Smooth muscle cell (in vitro differentiated cells): Measurements from ENCODE around the gene POLA2. TPM values are rescaled to one million over a fixed set of nuclear protein-coding genes. Genes with fewer than 3 reads are reported as not detected.

Experiments used
- DNase-seq: peaks from one replicate; lab custom pipeline; 2025; ENCODE audit not compliant: unreplicated experiment; lab: John Stamatoyannopoulos, UW
- H2AFZ ChIP-seq: fragments of 200-600 bp; sonication (generic); 2 replicates; pipeline ENCODE4 v1.6.0; 2016; ENCODE audit warnings: antibody characterized with exemption, low read depth, mild to moderate bottlenecking
- H3F3A ChIP-seq: fragments of 200-600 bp; sonication (generic); 2 replicates; pipeline ENCODE4 v1.6.0; 2017; ENCODE audit warnings: antibody characterized with exemption, low read depth
- H3K27ac ChIP-seq: fragments of 200-600 bp; sonication (generic); 2 replicates; pipeline ENCODE4 v1.5.1; 2016; ENCODE audit warnings: low read depth, mild to moderate bottlenecking
- H3K27me3 ChIP-seq: fragments of 200-600 bp; sonication (generic); 2 replicates; pipeline ENCODE4 v1.6.1; 2016; ENCODE audit warnings: low read depth, mild to moderate bottlenecking
- H3K36me3 ChIP-seq: fragments of 200-600 bp; sonication (generic); 2 replicates; pipeline ENCODE4 v1.5.1; 2016; ENCODE audit warnings: low read depth
- H3K4me1 ChIP-seq: fragments of 200-600 bp; sonication (generic); 2 replicates; pipeline ENCODE4 v1.5.1; 2016; ENCODE audit warnings: low read depth
- H3K4me2 ChIP-seq: fragments of 200-600 bp; sonication (generic); 2 replicates; pipeline ENCODE4 v1.6.0; 2016; ENCODE audit warnings: mild to moderate bottlenecking
- H3K4me3 ChIP-seq: fragments of 200-600 bp; sonication (generic); 2 replicates; pipeline ENCODE4 v1.5.1; 2016; ENCODE audit warnings: mild to moderate bottlenecking
- H3K79me2 ChIP-seq: fragments of 200-600 bp; sonication (generic); 2 replicates; pipeline ENCODE4 v1.6.0; 2016; ENCODE audit warnings: low read depth, mild to moderate bottlenecking
- H3K9ac ChIP-seq: fragments of 200-600 bp; sonication (generic); 2 replicates; pipeline ENCODE4 v1.6.0; 2016; ENCODE audit warnings: low read depth
- H3K9me3 ChIP-seq: fragments of 200-600 bp; sonication (generic); replicated peaks from 2 replicates; pipeline ENCODE4 v1.5.1; 2016; ENCODE audit warnings: low read depth
- H4K20me1 ChIP-seq: fragments of 200-600 bp; sonication (generic); 2 replicates; pipeline ENCODE4 v1.6.0; 2016; ENCODE audit warnings: low read depth
- WGBS: methylation state at CpG from one replicate; pipeline ENCODE4 v1.1.7; 2016; ENCODE audit warnings: low lambda C conversion rate; 5-methylcytosine and 5-hydroxymethylcytosine counted together
- polyA plus RNA-seq: library from polyadenylated mRNA; unstranded; fragments of >200 nt; fragmentation: Nextera tagmentation; extraction: Ambion mirVana; gene quantifications from 2 replicates; pipeline ENCODE4 v1.2.1, GENCODE V29; 2016
- total RNA-seq: library from RNA; depleted of rRNA; stranded (reverse); fragments of >200 nt; gene quantifications from 2 replicates; pipeline ENCODE4 v1.2.3, GENCODE V29; 2014
- TF ChIP-seq, protein P1 (sequence below): fragments of 200-600 bp; sonication (generic); IDR thresholded peaks from 2 replicates; pipeline ENCODE4 v1.5.1; 2017; ENCODE audit warnings: borderline replicate concordance, mild to moderate bottlenecking, antibody characterized with exemption; ENCODE audit not compliant: insufficient read depth, poor library complexity, severe bottlenecking

POLA2 gene
- total and polyA plus RNA-seq, 2 experiments from 2014 or later = 2.5 to 8.4 TPM

GRCh38 chr11:65292890-65293289 is 31.1 kb downstream of the POLA2 start:
- DNase-seq = no peak
- Histone ChIP-seq H4K20me1 (no peaks in the 10 kb centered on the region), H3K36me3 (no peaks in the 10 kb centered on the region), H3K79me2 (no peaks in the 10 kb centered on the region), H3K27ac (peak overlapping the region; percentile 99), H3K9me3 (no peaks in the 10 kb centered on the region), H3K4me2 (peak overlapping the region; percentile 79), H3K27me3 (no peaks in the 10 kb centered on the region), H3K4me1 (no peaks in the 10 kb centered on the region), H3K9ac (no peak overlapping the region), H3K4me3 (no peak overlapping the region), H3F3A (peaks cover 20% of the 10 kb centered on the region), H2AFZ (no peak overlapping the region)
- TF ChIP-seq, protein P1, sequence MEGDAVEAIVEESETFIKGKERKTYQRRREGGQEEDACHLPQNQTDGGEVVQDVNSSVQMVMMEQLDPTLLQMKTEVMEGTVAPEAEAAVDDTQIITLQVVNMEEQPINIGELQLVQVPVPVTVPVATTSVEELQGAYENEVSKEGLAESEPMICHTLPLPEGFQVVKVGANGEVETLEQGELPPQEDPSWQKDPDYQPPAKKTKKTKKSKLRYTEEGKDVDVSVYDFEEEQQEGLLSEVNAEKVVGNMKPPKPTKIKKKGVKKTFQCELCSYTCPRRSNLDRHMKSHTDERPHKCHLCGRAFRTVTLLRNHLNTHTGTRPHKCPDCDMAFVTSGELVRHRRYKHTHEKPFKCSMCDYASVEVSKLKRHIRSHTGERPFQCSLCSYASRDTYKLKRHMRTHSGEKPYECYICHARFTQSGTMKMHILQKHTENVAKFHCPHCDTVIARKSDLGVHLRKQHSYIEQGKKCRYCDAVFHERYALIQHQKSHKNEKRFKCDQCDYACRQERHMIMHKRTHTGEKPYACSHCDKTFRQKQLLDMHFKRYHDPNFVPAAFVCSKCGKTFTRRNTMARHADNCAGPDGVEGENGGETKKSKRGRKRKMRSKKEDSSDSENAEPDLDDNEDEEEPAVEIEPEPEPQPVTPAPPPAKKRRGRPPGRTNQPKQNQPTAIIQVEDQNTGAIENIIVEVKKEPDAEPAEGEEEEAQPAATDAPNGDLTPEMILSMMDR = no peak
- 87% methylated on average over 5 of the region's 5 CpGs for WGBS

DNA sequence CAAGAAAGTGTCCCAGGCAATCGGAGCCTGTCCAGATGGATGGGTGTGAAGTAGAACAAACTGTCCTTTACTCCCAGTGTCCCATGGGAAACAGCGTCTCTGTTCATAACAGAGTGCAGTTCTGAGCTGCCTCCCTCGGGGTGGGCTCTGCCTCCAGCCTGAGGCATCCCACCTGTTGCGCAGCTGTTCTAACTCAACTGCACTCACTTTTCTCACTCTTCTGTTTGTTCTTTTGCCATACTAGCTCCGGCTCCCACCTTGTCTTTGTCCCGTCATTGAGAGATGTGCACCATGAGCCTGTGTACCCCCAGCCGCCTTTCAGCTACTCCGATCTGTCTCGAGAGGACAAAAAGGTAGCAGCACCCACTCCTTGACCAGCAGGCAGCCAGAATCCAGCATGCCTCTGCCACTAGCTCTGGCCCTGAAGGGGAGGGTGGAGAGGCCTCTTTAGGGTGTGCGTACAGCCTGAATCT is 32.2 kb downstream of the POLA2 start:
- Histone ChIP-seq H3K4me2 (no peak overlapping the region), H3K36me3 (no peaks in the 10 kb centered on the region), H3K79me2 (no peaks in the 10 kb centered on the region), H3K9me3 (no peaks in the 10 kb centered on the region), H3K9ac (no peak overlapping the region), H3K27ac (no peak overlapping the region), H4K20me1 (no peaks in the 10 kb centered on the region), H3K4me3 (no peak overlapping the region), H3K27me3 (no peaks in the 10 kb centered on the region), H3F3A (peaks cover 20% of the 10 kb centered on the region), H3K4me1 (no peaks in the 10 kb centered on the region), H2AFZ (no peak overlapping the region)
- WGBS = 95% methylated on average over 10 of the region's 10 CpGs
- no peak for DNase-seq
- TF ChIP-seq, protein P1 = no peak

DNA sequence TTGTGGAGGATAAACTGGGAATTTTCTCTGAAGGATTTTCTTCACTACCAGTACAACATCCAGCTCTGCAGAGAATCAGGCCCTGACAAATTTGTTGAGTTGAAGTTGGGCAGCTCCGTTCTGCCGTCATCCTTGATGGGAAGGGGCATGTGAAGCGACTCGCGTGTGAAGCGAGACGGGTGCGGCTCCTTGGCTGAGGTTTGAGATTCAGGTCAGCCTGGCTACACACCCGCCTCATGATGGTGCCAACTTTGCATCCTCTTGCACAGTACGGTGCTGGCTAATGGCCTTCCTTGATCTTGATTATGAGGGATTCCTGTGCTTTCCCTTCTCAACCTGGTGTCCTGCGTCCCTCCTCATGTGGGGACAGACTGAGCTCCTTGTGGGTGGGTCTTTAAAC is 33.2 kb downstream of the POLA2 start:
- no peaks in the 10 kb centered on the region for H3K9me3 ChIP-seq
- no peak overlapping the region for H3K4me3 ChIP-seq
- H3K27ac ChIP-seq = no peak overlapping the region
- no peaks in the 10 kb centered on the region for H3K79me2 ChIP-seq
- H3K4me2 ChIP-seq = no peak overlapping the region
- H3F3A ChIP-seq = peaks cover 20% of the 10 kb centered on the region
- H3K27me3 ChIP-seq = no peaks in the 10 kb centered on the region
- H4K20me1 ChIP-seq = no peaks in the 10 kb centered on the region
- 99% methylated on average over 11 of the region's 11 CpGs for WGBS
- no peak for DNase-seq
- H3K36me3 ChIP-seq = no peaks in the 10 kb centered on the region
- no peak overlapping the region for H3K9ac ChIP-seq
- H3K4me1 ChIP-seq = no peaks in the 10 kb centered on the region
- H2AFZ ChIP-seq = no peak overlapping the region
- TF ChIP-seq, protein P1 = no peak

DNA sequence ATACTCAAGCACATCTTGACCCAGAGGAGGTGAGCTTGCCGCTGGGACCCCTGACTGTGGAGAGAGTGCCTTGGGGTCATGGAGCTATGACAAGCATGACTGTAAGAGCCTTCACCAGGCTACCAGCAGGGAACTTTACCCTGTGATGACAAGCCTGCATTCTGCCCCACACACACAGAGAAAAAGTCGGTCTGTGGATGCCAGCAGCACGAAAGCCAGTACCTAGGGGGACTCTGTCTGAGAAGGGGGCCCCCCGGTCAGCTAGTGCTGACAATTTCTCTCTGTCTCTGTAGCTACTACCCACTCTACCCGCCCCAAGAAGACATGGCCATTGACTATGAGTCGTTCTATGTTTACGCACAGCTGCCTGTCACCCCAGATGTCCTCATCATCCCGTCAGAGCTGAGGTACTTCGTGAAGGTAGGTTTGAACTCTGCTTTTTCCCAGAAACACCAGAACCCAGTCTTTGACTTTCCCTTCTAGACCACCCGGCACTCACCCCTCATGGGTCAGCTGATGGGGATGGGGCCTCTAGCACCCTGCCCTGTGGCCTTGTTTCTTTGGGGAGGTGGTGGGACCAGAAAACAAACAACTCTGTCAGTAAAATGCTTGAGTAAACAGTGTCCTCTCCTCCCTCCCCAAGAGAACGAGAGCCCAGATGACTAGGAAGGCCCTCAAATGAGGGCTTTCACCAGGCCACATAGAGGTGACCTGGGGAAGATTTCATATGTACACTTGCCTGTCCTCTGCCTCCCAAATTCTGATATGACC is 34.0 kb downstream of the POLA2 start:
- H3K4me3 ChIP-seq = no peak overlapping the region
- DNase-seq = no peak

More for the DNA sequence above, 34.0 kb downstream of the POLA2 start:
- Histone ChIP-seq H3K9me3 (no peaks in the 10 kb centered on the region), H2AFZ (no peak overlapping the region), H3F3A (peaks cover 16% of the 10 kb centered on the region), H3K4me1 (no peaks in the 10 kb centered on the region), H4K20me1 (no peaks in the 10 kb centered on the region), H3K27me3 (no peaks in the 10 kb centered on the region), H3K4me2 (no peak overlapping the region), H3K36me3 (no peaks in the 10 kb centered on the region), H3K27ac (no peak overlapping the region), H3K79me2 (no peaks in the 10 kb centered on the region), H3K9ac (no peak overlapping the region)
- 94% methylated on average over 11 of the region's 11 CpGs for WGBS
- TF ChIP-seq, protein P1 = no peak
